ENCODE measurements around the gene NRDC.

DNA sequence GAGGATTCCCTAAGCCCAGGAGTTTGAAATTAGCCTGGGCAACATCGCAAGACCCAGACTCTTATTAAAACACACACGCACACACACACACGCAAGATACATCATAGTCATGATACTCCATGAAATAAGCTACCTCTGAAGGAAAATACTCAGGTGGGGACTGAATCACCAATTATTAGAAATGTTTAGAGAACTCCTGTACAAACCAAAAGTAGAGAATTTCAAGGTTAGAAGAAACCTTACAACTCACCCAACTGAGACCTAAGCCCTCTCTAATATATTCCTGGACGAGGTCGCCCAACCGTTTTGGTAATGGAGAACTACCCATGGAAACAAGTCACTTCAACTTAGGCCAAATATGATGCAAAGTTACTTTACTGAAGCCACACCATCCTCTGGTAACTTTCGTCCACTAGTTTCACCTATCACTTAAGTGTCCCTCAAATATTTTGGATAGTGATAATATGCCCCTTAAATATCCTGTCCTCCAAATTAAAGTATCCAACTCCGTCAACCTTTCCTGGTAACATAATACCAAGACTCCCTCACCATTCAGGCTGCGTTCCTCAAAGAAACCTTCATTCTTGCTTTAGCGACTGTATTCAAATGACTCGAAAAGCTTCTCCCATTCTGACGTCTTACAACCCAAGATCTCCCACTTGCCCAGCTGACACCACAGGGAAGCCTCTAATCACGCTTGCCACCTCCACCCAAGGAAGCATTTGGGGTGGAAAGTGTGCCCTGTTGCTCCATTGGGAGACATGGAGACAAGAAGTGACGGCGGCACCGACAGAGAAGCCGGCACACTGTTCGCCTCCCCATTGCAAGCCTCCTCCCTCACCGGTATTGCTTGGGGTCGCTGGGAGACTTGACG, 856 bp downstream of the NRDC start:
- no peak for TF ChIP-seq POLR2A (IDR thresholded peaks at IDR 0.05)
- TF ChIP-seq, protein P1, sequence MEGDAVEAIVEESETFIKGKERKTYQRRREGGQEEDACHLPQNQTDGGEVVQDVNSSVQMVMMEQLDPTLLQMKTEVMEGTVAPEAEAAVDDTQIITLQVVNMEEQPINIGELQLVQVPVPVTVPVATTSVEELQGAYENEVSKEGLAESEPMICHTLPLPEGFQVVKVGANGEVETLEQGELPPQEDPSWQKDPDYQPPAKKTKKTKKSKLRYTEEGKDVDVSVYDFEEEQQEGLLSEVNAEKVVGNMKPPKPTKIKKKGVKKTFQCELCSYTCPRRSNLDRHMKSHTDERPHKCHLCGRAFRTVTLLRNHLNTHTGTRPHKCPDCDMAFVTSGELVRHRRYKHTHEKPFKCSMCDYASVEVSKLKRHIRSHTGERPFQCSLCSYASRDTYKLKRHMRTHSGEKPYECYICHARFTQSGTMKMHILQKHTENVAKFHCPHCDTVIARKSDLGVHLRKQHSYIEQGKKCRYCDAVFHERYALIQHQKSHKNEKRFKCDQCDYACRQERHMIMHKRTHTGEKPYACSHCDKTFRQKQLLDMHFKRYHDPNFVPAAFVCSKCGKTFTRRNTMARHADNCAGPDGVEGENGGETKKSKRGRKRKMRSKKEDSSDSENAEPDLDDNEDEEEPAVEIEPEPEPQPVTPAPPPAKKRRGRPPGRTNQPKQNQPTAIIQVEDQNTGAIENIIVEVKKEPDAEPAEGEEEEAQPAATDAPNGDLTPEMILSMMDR (IDR thresholded peaks at IDR 0.05): no peak
